Dedifferentiated amniotic fluid mesenchymal stem cell (primary cell): Measurements from ENCODE around the gene ABHD17A.

Experiments used
- DNase-seq: peaks from one replicate; pipeline ENCODE4 v3.0.0-alpha.2; 2016; ENCODE audit errors: extremely low spot score

Gene ABHD17A

DNA sequence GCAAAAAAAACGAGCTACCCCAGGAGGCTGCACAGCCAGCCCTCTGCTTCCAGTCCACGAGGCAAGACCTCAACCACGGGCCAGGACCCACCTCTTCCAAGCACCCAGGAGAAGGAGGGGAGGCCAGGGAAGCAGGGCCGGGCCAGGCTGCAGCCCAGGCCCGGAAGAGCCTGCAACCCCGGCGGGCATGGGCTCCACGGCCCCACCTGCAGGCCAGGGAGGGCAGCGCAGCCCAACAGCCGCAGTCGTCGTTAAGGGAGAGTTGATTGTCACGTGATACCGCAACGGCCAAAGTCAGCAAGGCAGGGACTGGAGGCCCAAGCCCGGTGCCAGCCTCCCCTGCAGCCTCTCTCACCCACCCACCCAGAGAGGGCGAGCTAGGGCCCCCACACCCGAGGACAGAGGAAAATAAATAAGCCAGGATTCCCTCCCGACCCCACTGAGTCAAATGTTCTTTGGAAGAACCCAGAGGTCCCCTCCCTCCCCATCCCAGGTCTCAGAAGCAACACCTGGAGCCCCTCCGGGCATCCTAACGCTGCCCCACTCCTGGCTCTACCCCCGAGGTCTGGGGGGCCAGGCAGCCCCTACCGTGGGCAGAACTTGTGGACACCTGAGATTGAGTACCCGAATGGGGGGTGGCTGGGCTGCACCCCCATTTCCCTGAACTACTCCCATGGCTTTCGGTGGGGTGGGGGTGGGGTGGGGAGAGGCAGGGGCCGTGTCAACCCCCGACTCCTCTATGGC, 31.8 kb downstream of the ABHD17A start:
- peak; percentile 62 for DNase-seq

GRCh38 chr19:1852581-1853128, 32.6 kb downstream of the ABHD17A start:
- no peak for DNase-seq

DNA sequence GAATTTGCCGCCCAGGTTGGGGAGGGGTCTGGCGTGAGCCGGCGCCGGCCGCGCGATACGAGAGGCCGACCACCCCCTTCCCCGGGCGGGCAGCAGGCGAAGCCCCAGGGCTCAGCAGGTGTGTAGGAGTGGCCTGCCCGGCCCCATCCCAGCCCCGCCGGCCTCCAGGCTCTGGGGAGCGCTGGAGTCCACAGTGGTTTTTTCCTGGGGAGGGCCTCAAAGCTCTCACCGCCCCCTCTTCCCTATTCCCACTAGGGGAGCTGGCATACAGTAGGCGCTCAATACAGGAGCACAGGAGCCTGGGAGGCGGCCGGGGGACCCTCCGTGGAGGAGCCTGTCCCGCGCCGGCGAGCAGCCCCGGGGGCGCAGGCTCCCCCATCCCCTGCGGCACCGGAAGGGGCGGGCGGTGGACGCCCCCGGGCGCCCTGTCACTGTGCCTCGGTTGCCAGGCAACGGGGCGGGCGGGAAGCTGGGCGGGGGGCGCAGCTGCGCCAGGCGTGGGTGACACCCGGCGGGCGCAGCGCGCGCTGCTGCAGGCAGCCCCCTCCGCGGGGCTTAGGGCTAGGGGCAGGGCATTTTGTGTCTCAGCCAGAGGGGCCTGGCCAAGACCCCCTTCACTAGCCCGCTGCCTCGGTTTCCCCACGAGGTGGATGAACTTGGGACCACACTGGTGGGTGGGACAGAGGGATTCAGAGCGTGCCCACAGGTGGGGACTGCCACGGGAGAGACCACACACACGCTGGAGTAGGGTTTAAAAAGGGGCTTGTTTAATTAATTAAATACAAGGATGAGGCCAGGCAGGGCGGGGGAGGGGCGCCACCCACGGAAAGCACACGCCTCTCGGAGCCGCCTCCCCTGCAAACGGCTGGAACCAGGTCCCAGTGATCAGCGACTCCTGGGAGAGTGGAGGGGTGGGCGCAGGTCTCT, 33.4 kb downstream of the ABHD17A start:
- no peak for DNase-seq

DNA sequence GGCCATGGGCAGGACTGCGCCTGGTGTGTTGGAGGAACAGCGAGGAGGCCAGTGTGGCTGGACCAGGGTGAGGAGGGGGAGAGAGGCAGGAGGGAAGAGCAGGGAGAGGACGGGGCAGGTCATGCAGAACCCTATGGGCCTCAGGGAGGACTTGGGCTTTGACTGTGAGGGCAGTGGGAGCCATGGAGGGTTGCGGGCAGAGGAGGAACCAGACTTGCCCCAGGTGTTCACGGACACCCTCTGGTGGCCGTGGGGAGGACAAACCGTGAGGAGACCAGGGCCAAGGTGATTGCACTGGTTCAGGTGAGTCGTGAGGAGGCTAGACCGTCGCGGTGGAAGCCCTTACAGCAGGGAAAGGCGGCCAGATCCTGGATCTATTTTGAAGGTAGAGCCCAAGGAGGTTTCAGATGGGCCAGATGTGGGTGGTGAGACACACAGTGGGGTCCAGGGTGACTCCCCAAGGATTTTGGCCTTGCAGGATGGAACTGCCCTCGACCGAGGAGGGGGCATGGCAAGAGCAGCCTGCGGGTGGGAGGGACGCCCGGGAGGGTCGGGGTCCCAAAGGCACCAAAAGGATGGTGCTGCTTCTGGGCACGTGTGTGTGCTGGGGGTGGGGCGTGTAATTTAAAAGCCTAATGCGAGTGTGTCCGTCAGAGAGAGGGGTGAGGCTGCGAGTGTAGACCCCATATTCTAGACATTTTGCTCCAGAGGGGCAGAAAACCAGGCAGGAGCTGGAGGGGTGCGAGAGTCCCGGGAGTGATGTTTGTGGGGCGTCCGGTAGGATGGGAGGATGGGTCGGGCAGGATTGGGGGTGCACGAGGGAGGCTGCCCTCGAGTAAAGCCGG, 34.3 kb downstream of the ABHD17A start:
- DNase-seq, result no peak

DNA sequence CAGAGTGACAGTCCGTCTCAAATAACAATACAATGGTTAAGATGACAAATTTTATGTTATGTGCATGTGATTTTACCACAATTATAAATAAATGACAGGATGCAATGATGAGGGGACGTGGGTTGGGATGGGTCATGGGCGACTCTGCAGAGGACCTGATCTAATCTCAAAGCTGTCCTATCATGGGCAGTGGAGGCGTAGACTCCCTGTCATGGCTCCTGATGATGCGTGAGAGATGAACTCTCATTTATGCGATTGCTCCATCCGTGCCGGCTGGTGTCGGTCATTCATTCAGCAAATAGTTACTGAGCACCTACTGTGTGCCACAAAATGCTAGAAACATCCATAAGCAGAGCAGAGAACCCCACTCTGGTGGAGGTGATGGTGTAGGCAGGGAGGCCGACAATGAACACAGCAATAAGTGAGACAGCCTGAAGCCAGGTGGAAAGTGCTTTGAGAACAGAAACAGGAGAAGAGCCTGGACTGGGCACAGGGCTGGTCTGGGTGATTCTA, 35.4 kb downstream of the ABHD17A start:
- no peak for DNase-seq

DNA sequence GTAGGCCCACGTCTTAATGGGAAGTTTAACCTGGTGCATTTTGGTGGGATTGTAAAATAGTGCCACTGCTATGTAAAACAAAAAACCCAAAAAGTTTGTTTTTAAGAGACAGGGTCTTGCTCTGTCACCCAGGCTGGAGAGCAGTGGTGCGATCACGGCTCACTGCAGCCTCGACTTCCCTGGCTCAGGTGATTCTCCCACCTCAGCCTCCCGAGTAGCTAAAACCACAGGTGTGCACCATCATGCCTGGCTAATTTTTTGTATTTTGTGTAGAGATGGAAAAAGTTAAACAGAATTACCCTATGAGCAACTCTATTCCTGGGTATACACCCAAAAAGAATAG, 36.2 kb downstream of the ABHD17A start:
- no peak for DNase-seq

DNA sequence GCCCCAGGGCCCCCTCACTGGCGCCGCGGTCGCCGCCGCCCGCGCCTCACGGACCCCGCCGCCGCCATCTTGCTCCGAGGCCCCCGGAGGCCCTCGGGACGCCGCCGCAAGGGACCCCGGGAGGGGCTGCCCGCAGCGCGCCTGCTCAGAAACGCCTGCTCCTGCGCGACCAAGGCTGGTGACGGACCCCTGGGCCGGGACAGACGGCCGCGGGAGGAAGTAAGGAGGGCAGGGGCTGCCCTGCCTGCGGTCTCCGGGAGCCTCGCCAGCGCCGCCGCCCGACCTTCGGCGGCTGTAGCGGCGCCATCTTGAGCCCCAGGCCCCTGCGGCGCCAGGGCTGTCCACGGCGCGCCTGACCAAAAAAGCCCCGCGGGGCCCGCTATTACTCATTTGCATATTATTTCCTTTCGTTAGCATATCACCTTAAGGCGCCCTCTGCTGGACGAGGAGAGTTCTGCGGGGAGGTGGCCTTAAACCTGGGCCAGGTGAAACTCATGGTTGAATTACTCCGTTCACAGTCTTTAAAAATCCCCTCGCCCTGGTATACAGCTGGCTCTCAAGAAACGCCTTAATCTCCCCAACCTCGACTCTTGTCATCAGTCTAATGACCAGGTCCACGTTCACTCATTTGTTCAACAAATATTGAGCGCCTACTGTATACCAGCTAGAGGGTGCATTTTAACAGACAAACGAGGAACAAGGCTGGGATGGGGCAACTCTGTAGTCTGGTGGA, 36.7 kb downstream of the ABHD17A start, which contains the start of gene REXO1:
Gene REXO1 (minus strand): TSS at position 85 of the 733 bp plus-strand sequence. CDS start 125 bp downstream, outside the sequence.
- peak; percentile 88 for DNase-seq

GRCh38 chr19:1847684-1848398, 37.5 kb downstream of the ABHD17A start:
- peak; percentile 46 for DNase-seq

GRCh38 chr19:1847348-1847683, 38.0 kb downstream of the ABHD17A start:
- DNase-seq, result no peak

- no peak for DNase-seq
Measured at GRCh38 chr19:1846517-1847204, 38.6 kb downstream of the ABHD17A start.

- DNase-seq, result no peak
Measured at GRCh38 chr19:1845642-1846041, 39.7 kb downstream of the ABHD17A start.

DNA sequence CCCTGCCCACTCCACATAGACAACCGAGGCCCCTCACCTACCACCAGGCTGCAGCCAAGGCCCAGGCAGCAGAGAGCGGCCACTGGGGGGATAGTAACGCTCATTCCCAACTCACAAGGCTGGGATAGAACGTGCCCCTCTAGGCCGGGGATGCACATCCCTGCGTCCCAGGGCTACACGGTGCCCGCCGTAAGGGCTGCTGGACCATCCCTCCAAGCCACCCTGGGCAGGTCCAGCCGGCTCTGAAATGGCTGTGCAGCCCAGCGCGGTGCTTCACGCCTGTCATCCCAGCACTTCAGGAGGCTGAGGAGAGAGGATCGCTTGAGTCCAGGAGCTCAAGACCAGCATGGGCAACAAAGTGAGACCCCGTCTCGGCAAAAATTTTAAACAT, 40.2 kb downstream of the ABHD17A start:
- no peak for DNase-seq

DNA sequence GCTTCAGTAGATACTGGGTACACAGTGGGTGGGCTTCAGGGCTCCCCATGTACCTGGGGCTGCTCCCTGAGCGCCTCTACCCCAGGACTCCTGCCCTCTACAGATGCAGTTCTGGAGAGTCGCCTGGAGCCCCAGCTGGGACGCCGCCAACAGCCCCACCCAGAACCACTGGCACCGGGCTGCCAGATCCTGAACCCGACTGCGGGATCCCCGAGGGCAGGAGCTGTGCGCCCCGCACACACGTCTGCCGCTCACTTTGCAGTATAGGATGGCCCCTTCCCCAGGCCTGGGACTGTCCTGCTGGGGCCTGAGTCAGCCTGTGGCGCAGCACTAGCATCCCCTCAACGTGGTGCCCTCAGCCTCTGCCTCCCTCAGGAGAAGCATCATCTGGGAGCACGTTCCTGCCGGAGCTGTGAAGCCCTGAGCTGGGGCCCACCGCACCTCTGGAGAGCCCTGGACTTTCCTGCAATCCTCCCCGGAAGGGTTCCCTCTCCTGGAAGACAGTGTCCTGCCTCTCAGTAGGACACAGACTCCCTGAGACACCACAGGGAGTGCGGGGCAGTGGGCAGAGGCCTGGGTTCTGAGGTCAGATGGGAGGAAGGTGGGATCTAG, 40.7 kb downstream of the ABHD17A start:
- DNase-seq, result no peak

DNA sequence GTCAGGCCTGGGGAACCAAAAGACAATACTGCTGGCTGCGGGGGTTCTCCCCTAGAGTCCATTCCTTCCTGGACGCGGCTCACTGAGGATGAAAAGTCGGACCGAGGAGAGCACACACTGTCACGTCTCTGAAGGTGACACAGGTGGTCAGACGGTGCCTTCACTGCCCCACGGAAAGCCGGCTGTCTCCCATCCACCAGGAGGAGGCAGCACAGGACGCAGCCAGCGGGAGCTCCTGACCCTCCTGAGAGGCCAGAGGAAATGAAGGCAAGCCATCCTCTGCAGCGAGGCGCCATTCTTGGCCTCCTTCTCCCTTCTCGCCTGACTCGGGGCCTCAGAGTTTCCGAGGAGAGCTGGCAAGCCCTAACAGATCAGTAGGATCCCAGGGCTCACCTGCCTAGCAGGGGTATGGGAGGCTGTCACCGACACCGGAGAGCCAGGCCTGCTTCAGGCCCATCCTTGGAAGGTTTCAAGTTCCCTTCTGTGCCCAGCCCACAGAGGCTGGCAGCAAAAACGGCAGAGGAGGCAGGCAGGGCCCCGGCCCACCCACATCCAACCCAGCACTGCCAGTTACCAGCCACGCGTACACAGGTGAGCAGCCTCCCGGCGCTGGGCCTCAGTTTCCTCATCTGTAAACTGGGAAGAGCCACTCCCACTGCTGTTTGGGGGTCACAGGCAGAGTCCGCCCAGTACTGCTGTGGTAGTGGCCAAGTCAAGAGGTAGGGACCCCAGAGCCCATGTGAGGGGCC, 41.5 kb downstream of the ABHD17A start:
- DNase-seq, result no peak

DNA sequence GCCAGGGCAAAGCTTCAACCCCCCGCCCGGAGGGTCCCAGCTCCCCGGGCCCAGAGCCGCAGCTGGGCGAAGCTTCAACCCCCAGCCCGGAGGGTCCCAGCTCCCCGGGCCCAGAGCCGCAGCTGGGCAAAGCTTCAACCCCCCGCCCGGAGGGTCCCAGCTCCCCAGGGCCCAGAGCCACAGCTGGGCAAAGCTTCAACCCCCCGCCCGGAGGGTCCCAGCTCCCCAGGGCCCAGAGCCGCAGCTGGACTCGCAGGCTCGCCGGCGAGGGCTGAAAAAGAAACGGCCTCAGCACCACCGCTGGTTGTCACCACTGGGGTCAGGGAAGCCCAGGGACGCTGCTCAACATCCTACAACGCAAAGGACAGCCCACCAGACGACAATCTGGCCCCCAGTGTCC, 42.2 kb downstream of the ABHD17A start:
- DNase-seq, result no peak

GRCh38 chr19:1841209-1841924, 43.9 kb downstream of the ABHD17A start:
- DNase-seq, result no peak

GRCh38 chr19:1840541-1841115, 44.7 kb downstream of the ABHD17A start:
- no peak for DNase-seq
